Stimulated activated CD8-positive, alpha-beta memory T cell treated with anti-CD3 and anti-CD28 coated beads, Interleukin-12 subunit alpha, Interleukin-12 subunit beta, amount 100 ng/mL, for 24 hours (primary cell): ENCODE results near the gene HPGD.
"Not testable (repeated sequence)": the region's sequence is repeated elsewhere in the genome, so short reads cannot be mapped to it uniquely, and the experiment has no call there.

Experiments used
- DNase-seq: peaks from one replicate; pipeline ENCODE4 v3.0.0-alpha.2; 2020; ENCODE audit errors: extremely low read depth

The HPGD gene

DNA sequence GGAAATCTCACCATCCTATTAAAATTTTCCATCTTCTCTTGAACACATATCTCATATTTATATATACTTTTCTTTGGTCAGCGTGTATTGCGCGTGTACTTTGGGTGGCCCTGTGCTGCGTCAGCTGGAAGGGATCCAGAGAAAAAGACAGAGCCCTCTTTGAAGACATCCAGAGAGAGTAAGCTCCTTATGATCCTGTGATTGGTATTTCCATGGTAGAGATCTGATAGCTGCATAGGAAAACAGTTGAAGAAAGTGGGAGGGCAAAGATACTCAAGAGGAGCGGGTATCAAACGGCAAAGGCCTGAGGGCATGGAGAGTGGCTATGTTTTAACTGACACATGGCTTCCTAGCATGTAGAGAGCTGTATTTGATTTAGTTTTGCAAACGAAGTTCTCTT, 4.4 kb upstream of the HPGD start:
- no peak for DNase-seq

DNA sequence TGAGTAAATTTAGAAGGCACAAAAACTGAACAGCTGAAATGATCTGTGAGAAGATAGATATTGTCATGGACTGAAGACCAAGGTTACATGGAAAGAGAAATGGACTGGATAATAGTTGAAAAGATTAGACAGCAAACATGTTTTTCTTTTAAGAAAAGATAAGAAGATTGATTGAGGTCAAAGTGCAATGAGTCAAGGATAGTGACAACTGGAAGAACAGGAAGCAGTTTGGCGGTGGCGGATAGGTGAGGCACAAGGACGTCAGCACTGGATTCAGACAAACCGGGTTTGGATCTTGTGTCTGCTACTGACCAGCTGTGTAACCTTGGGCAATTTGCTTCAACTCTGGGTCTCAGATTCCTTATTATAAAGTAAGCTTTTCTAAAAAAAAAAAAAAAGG, 2.0 kb upstream of the HPGD start:
- DNase-seq, result no peak

DNA sequence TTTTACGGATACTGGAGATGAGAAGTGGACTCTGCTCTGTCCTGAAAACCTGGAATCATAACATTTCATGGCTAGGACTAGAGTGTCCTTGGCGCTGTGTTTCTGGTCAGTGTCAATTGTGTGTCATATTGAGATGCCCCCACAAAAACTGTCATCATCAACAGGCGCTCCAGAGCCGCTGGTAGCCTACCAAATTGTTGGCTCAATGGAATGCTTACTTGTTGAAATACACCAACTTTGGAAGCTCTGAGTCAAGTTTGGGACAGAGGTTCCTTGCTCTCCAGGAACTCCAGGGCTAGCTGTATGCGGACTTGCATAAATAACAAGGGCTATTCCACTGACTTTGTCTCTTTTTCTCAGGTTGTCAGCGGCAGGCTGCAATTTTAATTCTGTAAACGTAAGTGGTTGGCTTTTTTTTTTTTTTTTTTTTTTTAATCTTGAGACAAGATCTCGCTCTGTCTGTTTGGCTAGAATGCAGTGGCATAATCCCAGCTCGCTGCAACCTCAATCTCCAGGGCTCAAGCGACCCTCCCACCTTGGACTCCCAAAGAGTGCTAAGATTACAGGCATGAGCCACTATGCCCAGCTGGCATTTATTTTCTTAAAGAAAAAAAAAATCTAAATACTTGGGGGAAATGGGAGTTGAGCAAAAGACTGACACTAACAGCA, 871 bp upstream of the HPGD start:
- DNase-seq, result no peak

DNA sequence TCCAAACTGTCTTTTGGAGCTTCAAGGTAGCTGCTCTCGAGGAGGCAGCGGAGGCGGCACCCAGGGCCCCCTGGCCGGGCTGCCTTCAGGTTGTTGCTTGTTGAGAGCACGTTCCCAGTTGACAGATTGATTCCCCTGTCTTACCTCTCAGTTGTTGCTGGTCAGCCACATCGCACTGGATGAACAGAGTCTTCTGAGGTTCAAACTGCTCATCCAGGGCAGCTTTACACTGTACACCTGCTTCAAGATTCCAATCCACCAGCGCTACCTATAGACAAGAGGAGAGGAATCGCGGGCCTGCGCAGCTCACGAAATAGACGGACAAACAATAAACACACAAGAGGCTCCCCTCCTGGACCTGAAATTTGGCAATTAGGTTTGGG, 497 bp downstream of the HPGD start:
- no peak for DNase-seq

DNA sequence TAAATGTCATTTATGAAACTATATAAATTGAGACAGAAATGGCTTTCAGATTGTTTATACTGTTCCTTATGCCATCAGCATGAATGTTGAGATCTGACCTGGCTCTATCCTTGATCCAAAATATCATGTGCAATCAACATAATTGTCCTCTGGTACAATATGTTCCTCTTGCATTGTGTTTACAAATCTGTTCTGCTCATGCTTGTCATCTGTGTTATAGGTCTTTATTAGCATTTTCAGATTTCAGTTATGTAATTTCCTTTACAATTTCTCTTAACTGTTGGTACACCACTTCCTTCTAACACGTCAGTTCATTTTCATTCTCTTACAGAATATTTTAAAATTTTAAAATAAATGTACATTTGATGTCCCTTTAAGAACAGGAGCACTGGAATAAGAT, 1.6 kb downstream of the HPGD start:
- DNase-seq, result no peak

DNA sequence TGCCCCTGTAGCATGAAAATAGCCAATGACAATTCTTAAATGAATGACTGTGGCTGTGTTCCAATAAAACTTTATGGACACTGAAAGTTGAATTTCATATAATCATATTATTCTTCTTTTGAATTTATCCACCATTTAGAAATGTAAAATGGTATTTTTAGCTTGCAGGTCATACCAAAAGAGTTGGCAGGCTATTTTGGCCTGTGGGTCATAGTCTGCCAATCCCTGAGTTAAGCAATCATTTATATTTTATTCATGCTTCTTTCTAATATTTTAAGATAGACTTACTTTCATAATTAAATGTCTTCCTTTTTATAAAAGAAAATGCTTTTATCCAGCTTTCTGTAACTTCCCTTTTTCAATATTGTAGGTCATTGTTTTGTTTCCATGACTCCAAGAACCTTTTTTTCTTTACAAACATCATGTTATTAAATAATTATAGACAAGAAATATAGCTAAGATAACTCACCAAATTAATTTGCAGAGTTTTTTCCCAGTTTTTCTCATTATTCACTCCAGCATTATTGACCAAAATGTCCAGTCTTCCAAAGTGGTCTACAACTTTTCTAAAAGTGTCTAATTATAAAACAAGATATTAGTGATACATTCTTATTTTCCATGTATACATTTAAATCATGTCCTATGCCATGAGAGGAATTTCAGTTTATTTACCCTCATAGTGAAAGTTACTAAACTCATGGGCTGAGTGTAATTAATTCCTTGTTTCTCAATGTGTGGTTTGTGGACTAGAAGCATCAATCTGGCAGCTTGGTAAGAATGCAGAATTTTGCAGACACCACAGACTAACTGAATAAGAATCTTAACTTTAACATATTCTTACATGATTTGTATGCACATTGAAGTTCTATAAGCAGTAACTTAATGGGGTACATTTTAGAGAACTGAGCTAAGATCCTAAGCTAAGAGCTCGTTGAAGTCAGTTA, 4.5 kb downstream of the HPGD start:
- no peak for DNase-seq

DNA sequence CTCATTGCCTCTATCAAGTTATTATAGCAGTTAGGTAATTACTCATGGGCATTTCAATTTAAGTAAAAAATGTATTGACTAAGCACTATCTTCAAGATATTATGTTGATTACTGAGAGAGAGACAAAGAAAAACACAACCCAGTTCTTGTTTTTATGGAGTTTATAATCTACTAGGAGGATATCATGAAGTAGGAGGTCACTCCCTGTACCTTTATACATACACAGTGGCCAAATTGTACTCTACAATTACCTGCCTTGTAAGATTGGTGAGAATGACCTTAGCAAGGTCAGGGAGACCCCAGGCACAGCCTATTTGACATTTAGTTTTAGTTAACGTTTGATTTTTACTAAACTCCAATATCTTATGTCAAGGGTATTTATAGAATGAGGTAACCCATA, 5.5 kb downstream of the HPGD start:
- no peak for DNase-seq

DNA sequence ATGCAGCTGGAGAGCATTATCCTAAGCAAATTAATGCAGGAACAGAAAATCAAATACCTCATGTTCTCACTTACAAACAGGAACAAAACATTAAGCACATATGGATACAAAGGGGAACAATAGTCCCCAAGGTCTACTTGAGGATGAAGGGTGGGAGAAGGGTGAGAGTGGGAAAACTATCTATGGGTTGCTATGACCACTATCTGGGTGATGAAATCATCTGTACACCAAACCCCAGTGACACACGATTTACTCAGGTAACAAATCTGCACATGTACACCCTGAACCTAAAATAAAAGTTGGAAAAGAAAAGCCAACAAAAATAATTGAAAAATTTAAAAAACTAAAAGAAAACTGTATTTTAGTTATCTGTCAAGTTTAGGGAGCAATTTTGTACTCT, 5.9 kb downstream of the HPGD start:
- no peak for DNase-seq

DNA sequence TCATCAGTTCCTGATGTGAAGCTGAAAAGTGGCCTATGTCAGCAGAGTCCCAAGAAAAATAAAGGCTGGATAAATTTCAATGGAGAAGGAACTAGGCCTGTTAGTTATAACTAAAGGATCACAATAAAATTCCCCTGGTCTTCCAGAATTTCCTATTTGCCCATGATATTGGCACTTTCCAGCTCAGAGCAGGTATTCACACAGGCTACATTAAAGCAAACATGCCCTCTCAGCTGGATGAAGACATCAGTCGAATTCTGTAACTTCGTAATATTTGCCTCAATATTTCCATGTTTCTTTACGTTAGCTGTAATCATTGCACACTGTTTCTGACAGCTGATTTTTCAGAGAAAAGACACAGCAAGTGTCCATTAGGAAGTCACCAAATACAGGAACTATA, 9.5 kb downstream of the HPGD start:
- no peak for DNase-seq

DNA sequence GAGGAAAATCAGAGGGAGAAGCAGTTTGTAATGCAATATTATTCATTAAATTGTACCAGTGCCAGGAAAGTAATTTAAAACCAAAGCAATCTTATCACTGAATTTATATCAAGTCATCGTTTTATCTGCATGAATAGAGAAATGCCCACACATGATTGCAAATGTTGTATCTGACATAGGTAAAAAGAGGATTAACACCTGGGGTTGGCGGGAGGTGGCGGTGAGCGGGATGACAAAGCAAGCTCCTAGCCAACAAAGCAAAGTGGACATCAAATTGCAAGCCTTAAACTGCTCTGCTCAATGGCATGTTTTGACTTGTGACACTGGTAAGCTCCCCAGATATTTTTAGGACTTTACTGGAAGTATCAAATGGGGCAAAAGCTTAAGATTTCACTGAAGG, 16.4 kb downstream of the HPGD start:
- DNase-seq, result no peak

DNA sequence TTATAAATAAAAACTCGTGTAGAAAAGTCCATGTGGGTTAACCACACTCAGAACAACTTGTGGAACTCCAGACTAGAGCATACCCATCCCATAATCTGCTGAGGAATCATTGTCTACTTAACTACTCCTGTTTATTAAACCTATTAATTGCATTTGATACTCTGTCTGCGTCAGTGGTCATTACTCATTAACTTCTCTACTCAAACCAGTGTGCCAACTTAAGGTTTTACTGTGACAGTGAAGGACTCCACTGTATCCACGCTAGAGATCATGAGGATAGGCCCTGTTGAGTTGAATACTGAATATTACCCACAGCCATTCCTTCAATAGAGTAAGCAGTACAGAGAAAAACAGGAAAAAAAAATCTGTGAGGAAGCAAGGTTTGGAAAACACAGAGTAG, 17.3 kb downstream of the HPGD start:
- no peak for DNase-seq

DNA sequence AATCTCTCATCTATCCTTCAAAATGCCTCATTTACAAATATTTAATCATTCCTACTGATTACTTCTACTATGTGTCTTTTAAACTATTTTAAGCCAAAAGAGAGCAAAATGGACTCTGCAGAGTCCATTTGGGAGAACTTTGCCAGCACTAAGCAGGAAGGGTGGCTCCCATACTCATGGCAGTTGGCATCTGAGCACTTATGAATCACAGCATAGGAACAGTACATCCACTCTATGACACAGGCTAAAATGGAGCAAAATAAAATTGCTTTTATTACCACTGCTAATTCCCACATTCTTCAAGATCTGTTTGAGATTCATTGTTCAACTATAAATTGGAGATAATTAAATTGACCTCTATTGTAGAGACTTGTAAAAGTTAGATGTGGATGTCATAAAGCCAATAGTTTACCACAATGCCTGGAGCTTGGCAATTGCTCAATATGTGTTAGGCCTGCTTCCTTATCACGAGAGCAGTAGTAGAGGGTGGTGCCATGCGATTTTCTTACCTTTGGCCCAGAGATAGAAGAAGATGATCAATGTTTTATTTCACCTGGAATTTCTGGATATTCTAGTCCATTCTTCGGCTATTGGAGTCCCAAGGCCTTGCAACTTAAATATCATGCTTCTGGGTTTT, 19.1 kb downstream of the HPGD start:
- no peak for DNase-seq

DNA sequence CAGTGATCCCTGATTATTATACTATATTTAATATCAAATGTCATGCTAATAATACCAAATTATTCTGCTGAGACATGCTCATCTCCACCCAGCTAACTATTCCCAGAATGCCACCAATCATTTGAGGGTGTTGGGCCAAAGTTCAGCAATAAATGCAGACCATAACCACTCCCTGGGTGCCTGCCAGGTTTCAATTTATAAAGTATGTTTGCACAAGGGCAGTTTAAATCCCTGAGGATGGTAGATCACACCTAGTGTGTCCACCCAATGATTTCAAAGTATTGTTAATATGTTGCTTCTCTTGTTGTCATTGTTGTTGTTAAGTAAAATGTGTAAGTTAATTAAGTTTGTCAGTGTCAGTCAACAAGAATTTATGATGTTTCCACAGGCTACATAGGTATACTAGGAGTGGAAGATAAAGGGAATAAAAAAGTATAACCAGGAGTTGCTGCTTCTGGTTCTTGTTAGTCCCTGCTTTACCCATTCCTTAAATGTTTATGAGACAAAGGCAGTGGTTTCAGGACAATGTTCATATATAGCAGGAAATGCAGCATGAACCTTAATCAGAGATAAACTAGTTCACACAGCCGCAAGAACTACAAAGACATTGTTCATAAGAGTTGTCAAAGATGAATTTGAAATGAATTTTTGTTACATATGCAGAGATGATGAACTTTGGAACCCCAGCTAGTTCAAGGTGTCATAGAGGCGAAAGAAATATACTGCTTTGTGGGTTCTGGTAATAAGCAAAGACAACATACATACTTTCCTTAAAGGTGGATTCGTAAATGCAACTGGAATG, 25.5 kb downstream of the HPGD start:
- no peak for DNase-seq

DNA sequence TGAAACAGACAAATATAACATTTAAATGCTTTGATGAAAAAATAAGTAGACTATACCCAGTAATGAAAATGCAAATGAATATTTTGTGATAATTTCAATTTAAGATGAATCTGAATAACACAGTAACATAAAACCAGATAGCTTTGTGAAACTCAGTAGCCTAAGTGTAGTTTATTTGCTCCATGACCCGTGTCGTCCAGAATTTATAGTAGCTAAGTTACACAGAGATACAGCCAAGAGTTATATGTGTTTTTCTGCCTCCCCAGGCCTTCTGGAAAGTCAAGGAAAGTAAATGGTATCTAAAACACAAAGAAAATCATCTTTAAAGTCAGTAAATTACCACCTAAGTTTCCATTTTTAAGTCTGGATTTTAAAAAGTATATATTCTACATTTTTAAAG, 26.7 kb downstream of the HPGD start:
- DNase-seq, result no peak

DNA sequence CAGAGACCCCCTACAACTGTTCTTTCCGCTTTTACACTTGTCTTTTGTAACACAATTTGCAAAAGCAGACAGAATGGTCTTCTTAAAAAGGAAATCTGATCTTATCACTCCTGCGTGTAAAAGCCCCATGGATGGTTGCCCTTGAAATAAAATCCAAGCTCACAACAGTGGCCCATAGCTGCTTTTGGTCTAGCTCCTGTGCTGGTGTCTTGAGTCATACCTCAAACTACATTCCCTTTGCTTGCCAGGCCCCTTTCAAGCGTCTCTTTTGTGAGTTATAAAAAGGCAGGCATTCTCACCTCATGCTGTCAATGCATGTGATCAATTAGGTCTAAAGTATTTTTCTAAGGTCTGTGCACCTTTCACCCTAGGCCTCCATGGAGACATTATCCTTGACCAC, 27.6 kb downstream of the HPGD start:
- DNase-seq, result no peak

DNA sequence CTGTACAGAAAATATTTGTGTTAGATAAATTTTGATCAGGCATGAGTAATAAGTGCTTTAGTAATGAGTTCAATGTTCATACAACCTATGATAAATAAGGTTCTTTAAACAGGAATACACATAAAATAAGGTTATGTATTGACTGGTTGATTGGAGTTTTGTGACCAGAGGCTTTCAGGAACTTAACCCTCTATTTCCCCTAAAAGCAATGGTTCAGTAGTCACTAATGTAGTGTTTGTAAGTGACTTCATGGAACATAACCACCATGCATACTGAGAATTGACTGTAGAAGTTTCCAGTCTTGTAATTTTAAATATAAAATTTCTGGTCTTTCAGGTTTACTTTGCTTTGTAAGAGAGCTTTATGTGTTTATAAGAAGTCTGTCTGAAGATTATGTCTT, 28.1 kb downstream of the HPGD start:
- no peak for DNase-seq

DNA sequence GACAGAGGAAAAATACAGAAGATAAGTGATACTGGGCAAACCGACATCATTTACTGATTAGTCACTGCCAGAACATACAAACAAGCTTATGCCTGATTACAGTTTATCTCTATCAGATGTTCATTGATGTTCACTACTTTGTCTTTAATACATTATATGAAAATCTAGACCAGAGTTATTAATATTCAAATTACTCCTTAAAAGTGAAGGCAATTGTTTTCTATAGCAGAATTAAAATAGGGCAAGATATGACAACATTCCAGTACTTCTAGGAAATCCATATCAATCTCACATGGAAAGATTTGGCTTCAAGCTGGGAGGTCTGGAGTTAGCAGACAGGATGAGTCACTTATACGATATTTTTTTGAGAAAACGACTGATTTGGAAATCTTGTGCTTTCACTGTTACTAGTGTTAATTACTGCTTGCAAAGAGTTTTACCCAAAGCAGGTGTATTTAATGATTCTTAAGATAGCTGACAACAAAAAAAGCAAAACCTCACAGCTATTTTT, 31.8 kb downstream of the HPGD start:
- DNase-seq, result no peak

DNA sequence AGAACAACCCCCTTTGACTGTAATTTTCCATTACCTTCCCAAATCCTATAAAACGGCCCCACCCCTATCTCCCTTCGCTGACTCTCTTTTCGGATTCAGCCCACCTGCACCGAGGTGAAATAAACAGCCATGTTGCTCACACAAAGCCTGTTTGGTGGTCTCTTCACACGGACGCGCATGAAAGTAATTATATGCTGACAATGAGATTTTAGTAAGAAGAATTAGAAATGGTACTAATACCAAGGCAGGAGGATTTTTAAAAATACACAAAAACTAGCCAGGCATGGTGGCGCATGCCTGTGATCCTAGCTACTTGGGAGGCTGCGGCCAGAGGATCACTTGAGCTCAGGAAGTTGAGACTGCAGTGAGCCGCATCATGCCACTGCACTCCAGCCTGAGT, 33.9 kb downstream of the HPGD start:
- not testable (repeated sequence) for DNase-seq

DNA sequence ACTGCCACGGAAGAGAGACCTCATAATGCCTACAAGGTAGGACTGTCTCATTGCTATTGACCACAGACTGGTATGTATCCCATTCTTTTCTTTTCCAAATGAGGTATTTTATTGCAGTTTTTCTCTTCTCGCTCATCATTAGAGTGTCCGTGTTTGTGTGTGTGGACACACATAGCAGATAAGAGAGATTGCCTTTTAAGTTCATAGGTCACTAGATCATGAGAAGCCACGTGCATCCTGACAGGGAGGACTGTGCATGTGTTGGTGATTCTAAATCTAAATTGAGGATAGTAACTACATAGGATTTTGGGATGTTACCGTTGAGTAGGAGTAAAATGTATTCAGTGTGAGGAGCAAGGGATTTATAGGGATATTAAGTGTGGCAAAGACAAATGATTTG, 37.3 kb downstream of the HPGD start:
- DNase-seq, result no peak

DNA sequence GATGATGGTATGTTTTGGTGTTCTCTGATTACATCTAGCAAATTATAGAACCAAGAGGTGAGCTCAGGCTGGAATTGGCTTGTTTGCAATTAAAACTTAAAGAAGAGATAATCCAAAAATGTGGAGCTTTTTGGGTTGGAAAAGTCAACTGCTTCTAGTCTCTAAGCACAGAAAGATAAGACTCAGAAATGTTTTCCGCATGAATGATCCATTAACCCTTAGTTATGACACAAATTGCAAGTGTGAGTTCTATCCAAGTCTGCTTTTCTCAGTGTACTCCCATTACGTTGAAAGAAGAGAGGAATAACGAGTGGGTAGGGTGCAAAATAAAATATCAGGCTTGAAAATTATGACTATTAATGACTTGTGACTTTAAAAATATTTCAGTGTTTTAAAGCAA, 38.5 kb downstream of the HPGD start:
- DNase-seq, result no peak

DNA sequence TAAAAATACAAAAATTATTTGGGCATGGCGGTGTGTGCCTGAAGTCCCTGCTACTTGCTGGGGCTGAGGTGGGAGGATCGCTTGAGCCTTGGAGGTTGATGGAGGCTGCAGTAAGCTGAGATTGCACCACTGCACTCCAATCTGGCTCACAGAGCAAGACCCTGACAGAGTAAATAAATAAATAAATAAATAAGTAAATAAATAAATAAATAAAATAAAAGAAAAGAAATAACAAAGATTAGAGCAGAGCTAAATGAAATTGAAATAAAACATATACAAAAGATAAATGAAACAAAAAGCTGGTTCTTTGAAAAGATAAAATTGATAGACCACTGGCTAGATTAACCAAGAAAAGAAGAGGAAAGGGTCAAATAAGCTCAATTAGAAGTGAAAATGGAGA, 43.1 kb downstream of the HPGD start:
- no peak for DNase-seq

DNA sequence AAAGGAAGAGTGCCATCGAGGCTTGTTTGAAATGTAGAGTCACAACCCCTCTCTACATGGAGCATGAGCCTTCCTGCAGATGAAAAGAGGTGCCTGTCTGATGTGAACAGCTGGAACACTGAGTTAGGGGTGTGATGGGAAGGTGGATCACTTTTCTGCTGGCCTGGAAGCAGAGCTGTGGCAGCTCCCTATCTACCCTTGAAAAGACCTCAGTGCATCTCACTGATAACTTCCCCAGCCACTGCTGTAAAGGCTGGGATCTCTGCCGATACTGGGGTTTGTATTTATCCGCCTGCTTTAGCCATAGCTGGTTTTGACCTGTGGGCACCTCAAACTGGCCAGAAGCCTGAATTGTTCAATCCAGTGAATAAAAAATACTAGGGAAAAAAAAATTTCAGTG, 46.8 kb downstream of the HPGD start:
- no peak for DNase-seq
